ENCODE data around the gene CD58. TPM values are rescaled to one million over a fixed set of nuclear protein-coding genes. Genes with fewer than 3 reads are reported as not detected.

The CD58 gene
- total and polyA plus RNA-seq, 9 of the 15 experiments (the other 6 are each of a cell fraction or from before 2014, with no cell fraction given), result 18.1 to 113 (median 37.4) TPM

- TF ChIP-seq MGA (IDR thresholded peaks at IDR 0.05) (no peak), THRB (CRISPR knock-in tag; conservative IDR thresholded peaks at IDR 0.05) (no peak), NR2C1 (IDR thresholded peaks at IDR 0.05) (no peak), NR2C1 (tag; IDR thresholded peaks at IDR 0.05) (no peak), FOXK2 (conservative IDR thresholded peaks at IDR 0.05 in 1 of 2, IDR thresholded peaks at IDR 0.05 in 1 of 2; ENCODE audit: low read depth in 2 of 2) (no peak), NFE2 (IDR thresholded peaks at IDR 0.05; ENCODE audit: low read depth) (no peak), ZNF561 (CRISPR knock-in tag; conservative IDR thresholded peaks at IDR 0.05) (no peak), ZBTB7A (IDR thresholded peaks at IDR 0.05; ENCODE audit: borderline replicate concordance, control insufficient read depth, low read depth, low read length) (no peak), FOXM1 (IDR thresholded peaks at IDR 0.05; ENCODE audit: low read depth) (no peak), FOXM1 (CRISPR knock-in tag; IDR thresholded peaks at IDR 0.05; ENCODE audit: low read depth) (no peak), MTA1 (IDR thresholded peaks at IDR 0.05; ENCODE audit: borderline replicate concordance) (no peak), ZNF175 (CRISPR knock-in tag; IDR thresholded peaks at IDR 0.05; ENCODE audit: low read depth) (no peak), FOXJ3 (CRISPR knock-in tag; IDR thresholded peaks at IDR 0.05) (no peak), CC2D1A (IDR thresholded peaks at IDR 0.05) (no peak), KLF6 (CRISPR knock-in tag; IDR thresholded peaks at IDR 0.05; ENCODE audit: borderline replicate concordance) (no peak), KAT8 (IDR thresholded peaks at IDR 0.05; ENCODE audit: low read depth) (no peak)
Observed at GRCh38 chr1:116529681-116530080, 41.1 kb downstream of the CD58 start (continued).
